GM12892 (cell line): ENCODE measurements around the gene CBFA2T3.

Experiments used
- POLR2A ChIP-seq: IDR thresholded peaks from 2 replicates; pipeline ENCODE4 v1.6.1; 2011; ENCODE audit warnings: low read depth, low read length, control low read depth
- POLR2AphosphoS5 ChIP-seq: IDR thresholded peaks from 2 replicates; pipeline ENCODE4 v1.6.1; 2011; ENCODE audit warnings: low read depth, low read length, control low read depth
- TAF1 ChIP-seq: IDR thresholded peaks from 2 replicates; pipeline ENCODE4 v1.6.1; 2011; ENCODE audit warnings: low read depth, mild to moderate bottlenecking, control low read depth, low read length, borderline replicate concordance

GRCh38 chr16:88837806-88838205 is 139.2 kb downstream of the CBFA2T3 start:
- no peak for TF ChIP-seq POLR2A
- no peak for TF ChIP-seq POLR2AphosphoS5
- TF ChIP-seq TAF1, result no peak
